ENCODE results near the gene KLHL1. TPM values are rescaled to one million over a fixed set of nuclear protein-coding genes. Genes with fewer than 3 reads are reported as not detected.

The KLHL1 gene
- total RNA-seq, 1 experiment from 2014 or later, result not detected

DNA sequence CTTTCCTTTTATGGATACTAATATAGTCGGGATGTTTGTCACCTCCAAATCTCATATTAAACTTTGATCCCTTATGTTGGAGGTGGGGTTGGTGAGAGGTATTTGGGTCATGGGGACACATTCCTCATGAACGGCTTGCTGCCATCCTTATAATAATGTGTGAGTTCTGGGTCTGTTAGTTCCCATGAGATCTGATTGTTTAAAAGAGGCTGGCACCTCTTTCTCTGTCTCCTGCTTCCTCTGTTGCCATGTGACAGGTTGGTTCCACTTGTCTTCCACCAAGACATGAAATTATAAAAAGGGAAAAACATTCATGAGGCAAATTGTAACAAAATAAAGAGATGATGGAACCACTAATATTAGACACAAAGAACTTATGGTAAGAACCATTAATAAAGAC, 108.4 kb downstream of the KLHL1 start (continued):
- no peak for TF ChIP-seq CTCF (IDR thresholded peaks at IDR 0.05 in 2 of 3, conservative IDR thresholded peaks at IDR 0.05 in 1 of 3; ENCODE audit: borderline replicate concordance in 1 of 3, insufficient read depth in 1 of 3, low read depth in 2 of 3, low read length in 2 of 3)

- H4K20me1 ChIP-seq (ENCODE audit: insufficient read depth), result no peaks in the 10 kb centered on the region
- no peaks in the 10 kb centered on the region for H3K79me2 ChIP-seq (ENCODE audit: insufficient read depth, low read length)
- H3K4me3 ChIP-seq (replicated peaks in 1 of 2; ENCODE audit: low read depth in 1 of 2, low read length in 2 of 2), result no peak overlapping the region
- H2AFZ ChIP-seq (ENCODE audit: low read depth, low read length, poor library complexity, severe bottlenecking), result no peak overlapping the region
- CTCF ChIA-PET, result no interaction called here
- no peak for ATAC-seq
- POLR2A ChIA-PET, result no interaction called here
- no peak overlapping the region for H3K9ac ChIP-seq (ENCODE audit: low read length)
- no peaks in the 10 kb centered on the region for H3K36me3 ChIP-seq (ENCODE audit: control insufficient read depth in 1 of 2, insufficient read depth in 2 of 2, low read length in 2 of 2)
- intact Hi-C loops (cut with micrococcal nuclease), result no loop called here
- RAD21 ChIA-PET (ENCODE audit: low non-redundant PET in 1 of 2, low total read pairs in 2 of 2, uncharacterized antibody in 2 of 2, unreplicated experiment in 2 of 2), result no interaction called here
- H3K27me3 ChIP-seq (ENCODE audit: insufficient read depth, low read length), result no peaks in the 10 kb centered on the region
- H3K9me2 ChIP-seq (ENCODE audit: insufficient read depth), result no peaks in the 10 kb centered on the region
- no peak for DNase-seq (ENCODE audit: low read depth, low spot score)
- no peak overlapping the region for H3K27ac ChIP-seq (ENCODE audit: low read depth, low read length)
- no peaks in the 10 kb centered on the region for H3K4me1 ChIP-seq (ENCODE audit: control insufficient read depth in 1 of 2, insufficient read depth in 2 of 2, low read length in 2 of 2)
- TF ChIP-seq CBX3 (IDR thresholded peaks at IDR 0.05; ENCODE audit: low read depth) (no peak), POLR2A (IDR thresholded peaks at IDR 0.05; ENCODE audit: borderline replicate concordance, extremely low read depth, insufficient read depth, insufficient read length) (no peak), EGR1 (IDR thresholded peaks at IDR 0.05; ENCODE audit: low read depth) (no peak), EZH2 (IDR thresholded peaks at IDR 0.05) (no peak), SP1 (IDR thresholded peaks at IDR 0.05; ENCODE audit: low read depth) (no peak), CEBPB (IDR thresholded peaks at IDR 0.05; ENCODE audit: low read depth) (no peak), CTCF (IDR thresholded peaks at IDR 0.05 in 2 of 3, conservative IDR thresholded peaks at IDR 0.05 in 1 of 3; ENCODE audit: borderline replicate concordance in 1 of 3, insufficient read depth in 1 of 3, low read depth in 2 of 3, low read length in 2 of 3) (no peak), YY1 (IDR thresholded peaks at IDR 0.05; ENCODE audit: extremely low read depth, insufficient replicate concordance, low read depth, low read length) (no peak), SRF (IDR thresholded peaks at IDR 0.05; ENCODE audit: low read depth) (no peak), TCF7L2 (IDR thresholded peaks at IDR 0.05; ENCODE audit: borderline replicate concordance, extremely low read depth, insufficient read depth, insufficient read length) (no peak), SIN3A (IDR thresholded peaks at IDR 0.05; ENCODE audit: low read depth) (no peak), FOSL1 (IDR thresholded peaks at IDR 0.05; ENCODE audit: low read depth) (no peak)
- TF ChIP-seq, protein P1, sequence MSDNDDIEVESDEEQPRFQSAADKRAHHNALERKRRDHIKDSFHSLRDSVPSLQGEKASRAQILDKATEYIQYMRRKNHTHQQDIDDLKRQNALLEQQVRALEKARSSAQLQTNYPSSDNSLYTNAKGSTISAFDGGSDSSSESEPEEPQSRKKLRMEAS (IDR thresholded peaks at IDR 0.05), result no peak
- H3K9me3 ChIP-seq (ENCODE audit: control insufficient read depth in 1 of 2, insufficient read depth in 1 of 2, low read depth in 1 of 2, low read length in 2 of 2), result peaks cover 0 to 3% of the 10 kb centered on the region in 2 experiments; a peak in 2 of 4 replicates
- H3K4me2 ChIP-seq (ENCODE audit: low read length), result no peak overlapping the region
- no TSS peak for BruUV-seq (replicated peaks)
These were observed 111.2 kb downstream of the KLHL1 start for GRCh38 chr13:69997061-69997460.

All from HCT116 (cell line).